WERI-Rb-1 (cell line): ENCODE data around the gene SLC47A1.

Experiments
- DNase-seq: peaks from one replicate; pipeline ENCODE4 v3.0.0-alpha.2; 2020
- H3K27ac ChIP-seq: fragments of 250-450 bp; sonication (Bioruptor Pico); 2 replicates; pipeline ENCODE4 v1.5.1; 2020; ENCODE audit warnings: mild to moderate bottlenecking, moderate library complexity
- H3K27me3 ChIP-seq: fragments of 250-450 bp; sonication (Bioruptor Pico); 2 replicates; pipeline ENCODE4 v1.5.1; 2021; ENCODE audit warnings: mild to moderate bottlenecking, low read depth, moderate library complexity; ENCODE audit not compliant: insufficient read depth, severe bottlenecking
- H3K36me3 ChIP-seq: fragments of 250-450 bp; sonication (Bioruptor Pico); 2 replicates; pipeline ENCODE4 v1.5.1; 2020; ENCODE audit warnings: mild to moderate bottlenecking, moderate library complexity
- H3K4me3 ChIP-seq: 2 replicates; pipeline ENCODE4 v1.5.1; 2011; ENCODE audit warnings: low read depth, mild to moderate bottlenecking, control low read depth, low read length
- H3K9me3 ChIP-seq: fragments of 250-450 bp; sonication (Bioruptor Pico); 2 replicates; pipeline ENCODE4 v1.5.1; 2021; ENCODE audit warnings: mild to moderate bottlenecking, moderate library complexity; ENCODE audit not compliant: severe bottlenecking
- CTCF ChIP-seq: IDR thresholded peaks from 2 replicates; pipeline ENCODE4 v1.5.1; 2011; ENCODE audit warnings: low read depth, mild to moderate bottlenecking, control low read depth, inconsistent platforms, low read length

Gene SLC47A1

GRCh38 chr17:19561697-19562318 lies 28.2 kb downstream of the SLC47A1 start:
- no peak for DNase-seq
- no peak overlapping the region for H3K4me3 ChIP-seq
- TF ChIP-seq CTCF = no peak
- no peaks in the 10 kb centered on the region for H3K27me3 ChIP-seq
- no peak overlapping the region for H3K27ac ChIP-seq
- H3K9me3 ChIP-seq = no peaks in the 10 kb centered on the region
- H3K36me3 ChIP-seq = no peaks in the 10 kb centered on the region

DNA sequence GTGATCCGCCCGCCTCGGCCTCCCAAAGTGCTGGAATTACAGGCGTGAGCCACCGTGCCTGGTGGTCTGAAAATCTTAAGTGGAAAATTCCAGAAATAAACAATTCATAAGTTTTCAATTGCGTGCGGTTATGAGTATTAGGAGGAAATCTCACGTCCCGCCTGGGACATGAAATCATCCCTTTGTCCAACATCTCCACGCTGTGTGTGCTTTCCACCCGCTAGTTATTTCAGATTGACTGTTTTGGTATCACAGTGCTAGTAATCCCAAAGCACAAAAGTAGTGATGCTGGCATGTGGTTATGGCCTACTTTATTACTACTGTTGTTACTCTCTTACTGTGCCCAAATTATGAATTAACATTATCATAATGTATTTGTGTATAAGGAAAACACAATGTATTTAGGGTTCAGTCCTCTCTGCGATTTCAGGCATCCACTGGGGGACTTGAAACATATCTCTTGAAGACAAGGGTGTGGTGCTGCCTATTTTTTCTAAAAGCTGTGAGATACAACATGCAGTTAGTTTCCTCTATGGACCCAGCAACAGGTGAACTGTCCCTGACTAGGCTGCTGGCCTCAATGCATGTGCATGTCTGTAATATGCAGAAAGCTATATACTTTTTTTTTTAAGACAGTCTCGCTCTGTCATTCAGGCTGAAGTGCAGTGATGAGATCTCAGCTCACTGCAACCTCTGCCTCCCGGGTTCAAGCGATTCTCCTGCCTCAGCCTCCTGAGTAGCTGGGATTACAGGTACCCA lies 32.3 kb downstream of the SLC47A1 start:
- Histone ChIP-seq H3K27me3 (no peaks in the 10 kb centered on the region), H3K27ac (no peak overlapping the region), H3K9me3 (no peaks in the 10 kb centered on the region), H3K36me3 (no peaks in the 10 kb centered on the region), H3K4me3 (no peak overlapping the region)
- TF ChIP-seq CTCF = no peak
- DNase-seq = no peak

DNA sequence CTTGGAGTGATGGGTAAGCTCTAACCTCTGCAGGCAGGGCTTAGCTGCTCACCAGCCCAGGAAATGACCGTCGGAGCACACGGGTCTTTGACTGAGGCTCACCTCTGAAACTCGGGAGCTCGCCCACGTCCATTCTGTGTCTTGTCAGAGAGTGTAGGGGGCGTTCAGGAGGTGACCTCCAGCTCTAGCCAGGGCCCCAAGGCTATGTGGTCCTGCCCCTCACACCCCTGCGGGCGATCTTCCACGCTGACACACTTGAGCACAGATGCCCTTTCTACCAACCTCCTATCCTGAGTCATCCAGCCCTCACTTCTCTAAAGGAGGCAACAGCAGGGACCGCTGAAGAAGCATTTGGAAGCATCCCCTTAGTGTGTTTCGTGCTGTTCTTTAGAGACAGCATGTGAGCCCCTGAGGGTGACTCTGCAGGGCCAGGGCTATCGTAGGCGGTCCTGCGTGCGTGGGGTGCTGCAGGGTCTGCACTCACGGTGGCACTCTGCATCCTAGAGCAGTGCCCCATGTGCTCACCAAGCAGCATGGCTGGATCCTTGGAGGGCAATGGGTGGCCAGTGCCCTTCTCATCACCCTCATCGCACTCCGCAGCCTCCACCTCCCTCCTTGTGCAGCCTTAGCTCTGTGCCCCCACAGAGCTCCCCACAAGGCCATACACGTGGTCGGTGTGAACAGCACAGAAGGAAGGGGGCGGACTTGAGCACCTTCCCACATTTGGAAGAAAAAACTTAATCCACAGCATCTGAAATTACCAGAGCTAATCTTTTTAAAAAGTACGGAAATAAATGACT lies 33.8 kb downstream of the SLC47A1 start:
- H3K4me3 ChIP-seq = no peak overlapping the region
- H3K27me3 ChIP-seq = no peaks in the 10 kb centered on the region
- DNase-seq = no peak
- H3K9me3 ChIP-seq = no peaks in the 10 kb centered on the region
- H3K27ac ChIP-seq = no peak overlapping the region
- no peak for TF ChIP-seq CTCF
- H3K36me3 ChIP-seq = no peaks in the 10 kb centered on the region

DNA sequence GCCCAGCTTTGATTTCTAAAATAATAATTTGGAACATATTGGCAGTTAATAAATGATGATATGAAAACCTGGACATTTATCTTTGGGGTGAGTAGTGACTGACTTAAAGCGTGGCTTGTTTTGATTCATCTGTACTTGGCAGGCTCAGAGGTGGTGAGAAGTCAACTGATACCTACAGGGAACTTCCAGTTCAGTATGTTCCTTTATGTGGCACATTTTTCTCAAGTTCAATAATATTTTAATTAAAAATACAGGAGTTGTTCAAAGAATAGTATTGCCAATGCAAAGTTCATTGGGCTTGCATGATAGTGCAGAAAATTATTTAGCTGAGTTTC lies 34.3 kb downstream of the SLC47A1 start:
- Histone ChIP-seq H3K27me3 (no peaks in the 10 kb centered on the region), H3K9me3 (no peaks in the 10 kb centered on the region), H3K27ac (no peak overlapping the region), H3K4me3 (no peak overlapping the region), H3K36me3 (no peaks in the 10 kb centered on the region)
- TF ChIP-seq CTCF = no peak
- DNase-seq = no peak

DNA sequence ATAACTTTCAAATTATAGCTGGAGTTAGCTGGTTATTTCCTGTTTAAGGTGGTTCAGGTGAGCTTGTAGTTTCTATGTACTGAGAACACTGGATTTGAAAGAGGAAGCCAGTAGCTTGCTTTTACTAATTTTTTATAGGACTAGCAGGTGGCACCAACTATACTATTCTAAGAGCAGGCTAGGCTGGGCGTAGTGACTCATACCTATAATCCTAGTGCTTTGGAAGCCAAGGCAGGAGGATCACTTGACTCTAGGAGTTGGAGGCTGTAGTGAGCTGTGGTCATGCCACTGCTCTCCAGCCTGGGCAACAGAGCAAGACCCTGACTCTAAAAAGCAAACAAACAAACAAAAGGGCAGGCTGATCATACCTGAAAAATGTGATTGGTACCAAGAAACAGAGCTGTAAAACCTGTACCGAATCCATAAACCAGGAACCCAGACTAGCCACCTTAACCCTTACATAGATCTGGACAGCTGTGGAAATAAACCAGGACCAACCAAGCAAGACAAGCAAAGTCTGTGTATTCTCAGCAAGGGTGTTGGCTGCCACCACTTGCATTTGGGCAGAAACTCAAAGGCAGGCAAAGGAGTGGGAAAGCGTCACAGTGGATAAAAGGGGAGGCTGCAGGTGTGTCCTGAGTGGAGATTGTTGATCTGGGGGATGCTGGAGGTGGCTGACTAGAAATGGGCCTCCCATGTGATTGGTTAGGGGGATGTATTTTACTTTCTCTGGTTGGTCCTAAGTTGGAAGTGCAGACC lies 36.3 kb downstream of the SLC47A1 start:
- no peak for DNase-seq
- Histone ChIP-seq H3K4me3 (no peak overlapping the region), H3K27ac (no peak overlapping the region), H3K36me3 (no peaks in the 10 kb centered on the region), H3K9me3 (no peaks in the 10 kb centered on the region), H3K27me3 (no peaks in the 10 kb centered on the region)
- no peak for TF ChIP-seq CTCF
